Measurements from ENCODE around the gene GLI1.
"Not testable (repeated sequence)": the region's sequence is repeated elsewhere in the genome, so short reads cannot be mapped to it uniquely, and the experiment has no call there.

Gene GLI1

GRCh38 chr12:57498132-57498502 is 38.5 kb downstream of the GLI1 start:
- DNase-seq (ENCODE audit: low read depth) = no peak

- DNase-seq (ENCODE audit: low read depth) = no peak
Observed at GRCh38 chr12:57498571-57498970, 39.0 kb downstream of the GLI1 start.

- no peak for DNase-seq (ENCODE audit: low read depth)
Observed at GRCh38 chr12:57500213-57500612, 40.6 kb downstream of the GLI1 start.

- not testable (repeated sequence) for DNase-seq (ENCODE audit: low read depth)
Observed at GRCh38 chr12:57502311-57502969, 42.9 kb downstream of the GLI1 start.

GRCh38 chr12:57506541-57506940 is 47.0 kb downstream of the GLI1 start:
- DNase-seq (ENCODE audit: low read depth) = not testable (repeated sequence)

- DNase-seq (ENCODE audit: low read depth) = not testable (repeated sequence)
Observed at GRCh38 chr12:57507796-57508195, 48.2 kb downstream of the GLI1 start.

GRCh38 chr12:57511161-57511560 is 51.6 kb downstream of the GLI1 start:
- no peak for DNase-seq (ENCODE audit: low read depth)

GRCh38 chr12:57511588-57512325 is 52.2 kb downstream of the GLI1 start:
- DNase-seq (ENCODE audit: low read depth) = no peak

- no peak for DNase-seq (ENCODE audit: low read depth)
Observed at GRCh38 chr12:57512665-57513064, 53.1 kb downstream of the GLI1 start.

GRCh38 chr12:57513266-57513665 is 53.7 kb downstream of the GLI1 start:
- DNase-seq (ENCODE audit: low read depth) = no peak

GRCh38 chr12:57513677-57514076 is 54.1 kb downstream of the GLI1 start:
- not testable (repeated sequence) for DNase-seq (ENCODE audit: low read depth)

- not testable (repeated sequence) for DNase-seq (ENCODE audit: low read depth)
Observed at GRCh38 chr12:57514246-57514645, 54.7 kb downstream of the GLI1 start.

- no peak for DNase-seq (ENCODE audit: low read depth)
Observed at GRCh38 chr12:57514720-57515407, 55.3 kb downstream of the GLI1 start.

GRCh38 chr12:57515408-57515933 is 55.9 kb downstream of the GLI1 start:
- DNase-seq (ENCODE audit: low read depth) = no peak

GRCh38 chr12:57515934-57516541 is 56.5 kb downstream of the GLI1 start:
- no peak for DNase-seq (ENCODE audit: low read depth)

- DNase-seq (ENCODE audit: low read depth) = no peak
Observed at GRCh38 chr12:57516617-57517153, 57.1 kb downstream of the GLI1 start.

GRCh38 chr12:57517187-57517586 is 57.6 kb downstream of the GLI1 start:
- DNase-seq (ENCODE audit: low read depth) = no peak

GRCh38 chr12:57517718-57518117 is 58.1 kb downstream of the GLI1 start:
- not testable (repeated sequence) for DNase-seq (ENCODE audit: low read depth)

- no peak for DNase-seq (ENCODE audit: low read depth)
Observed at GRCh38 chr12:57518176-57518919, 58.8 kb downstream of the GLI1 start.

- peak; percentile 77 for DNase-seq (ENCODE audit: low read depth)
Observed at GRCh38 chr12:57518920-57519795, 59.6 kb downstream of the GLI1 start.

GRCh38 chr12:57519796-57520052 is 60.1 kb downstream of the GLI1 start:
- DNase-seq (ENCODE audit: low read depth) = no peak
